NB4 (cell line): Measurements from ENCODE around the gene ZNF185.

Experiments
- DNase-seq: peaks from one replicate; pipeline ENCODE4 v3.0.0; 2010; ENCODE audit warnings: low read depth
- H3K4me3 ChIP-seq: one replicate; pipeline ENCODE4 v1.5.1; 2011; ENCODE audit warnings: mild to moderate bottlenecking, low read depth, low read length, moderate library complexity
- MYC ChIP-seq: IDR thresholded peaks from 2 replicates; pipeline ENCODE4 v1.6.1; 2011; ENCODE audit warnings: low read depth, low read length
- POLR2A ChIP-seq: IDR thresholded peaks from 2 replicates; pipeline ENCODE4 v1.6.1; 2011; ENCODE audit warnings: mild to moderate bottlenecking; ENCODE audit not compliant: insufficient read length; ENCODE audit errors: extremely low read depth
- TF ChIP-seq, protein P1 (sequence below): IDR thresholded peaks from one replicate; pipeline ENCODE4 v1.5.1; 2012; ENCODE audit warnings: low read depth, low read length
- TF ChIP-seq, protein P2 (sequence below): IDR thresholded peaks from 2 replicates; pipeline ENCODE4 v1.6.1; 2011; ENCODE audit warnings: low read depth, low read length

ZNF185 gene

DNA sequence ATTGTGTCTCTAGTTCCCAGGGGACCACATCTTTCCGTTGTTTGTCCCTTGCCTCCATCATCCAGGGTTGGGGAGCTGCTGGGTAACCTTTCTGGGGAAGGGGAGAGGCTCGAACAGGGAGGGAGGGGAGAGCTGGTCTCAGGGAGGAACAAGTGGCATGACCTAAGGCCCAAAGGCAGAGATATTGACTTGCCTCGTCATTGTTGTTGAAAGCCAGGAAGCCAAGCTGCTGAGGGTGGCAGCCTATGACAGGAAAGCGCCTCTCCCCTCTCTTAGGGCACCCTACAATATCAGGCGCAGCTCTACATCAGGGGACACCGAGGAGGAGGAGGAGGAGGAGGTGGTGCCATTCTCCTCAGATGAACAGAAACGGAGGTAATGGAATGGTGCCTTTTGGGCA, 20.8 kb downstream of the ZNF185 start:
- no peak for DNase-seq
- TF ChIP-seq, protein P1, sequence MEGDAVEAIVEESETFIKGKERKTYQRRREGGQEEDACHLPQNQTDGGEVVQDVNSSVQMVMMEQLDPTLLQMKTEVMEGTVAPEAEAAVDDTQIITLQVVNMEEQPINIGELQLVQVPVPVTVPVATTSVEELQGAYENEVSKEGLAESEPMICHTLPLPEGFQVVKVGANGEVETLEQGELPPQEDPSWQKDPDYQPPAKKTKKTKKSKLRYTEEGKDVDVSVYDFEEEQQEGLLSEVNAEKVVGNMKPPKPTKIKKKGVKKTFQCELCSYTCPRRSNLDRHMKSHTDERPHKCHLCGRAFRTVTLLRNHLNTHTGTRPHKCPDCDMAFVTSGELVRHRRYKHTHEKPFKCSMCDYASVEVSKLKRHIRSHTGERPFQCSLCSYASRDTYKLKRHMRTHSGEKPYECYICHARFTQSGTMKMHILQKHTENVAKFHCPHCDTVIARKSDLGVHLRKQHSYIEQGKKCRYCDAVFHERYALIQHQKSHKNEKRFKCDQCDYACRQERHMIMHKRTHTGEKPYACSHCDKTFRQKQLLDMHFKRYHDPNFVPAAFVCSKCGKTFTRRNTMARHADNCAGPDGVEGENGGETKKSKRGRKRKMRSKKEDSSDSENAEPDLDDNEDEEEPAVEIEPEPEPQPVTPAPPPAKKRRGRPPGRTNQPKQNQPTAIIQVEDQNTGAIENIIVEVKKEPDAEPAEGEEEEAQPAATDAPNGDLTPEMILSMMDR: no peak
- TF ChIP-seq MYC: no peak
- no peak for TF ChIP-seq POLR2A
- TF ChIP-seq, protein P2, sequence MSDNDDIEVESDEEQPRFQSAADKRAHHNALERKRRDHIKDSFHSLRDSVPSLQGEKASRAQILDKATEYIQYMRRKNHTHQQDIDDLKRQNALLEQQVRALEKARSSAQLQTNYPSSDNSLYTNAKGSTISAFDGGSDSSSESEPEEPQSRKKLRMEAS: no peak
- no peak overlapping the region for H3K4me3 ChIP-seq

DNA sequence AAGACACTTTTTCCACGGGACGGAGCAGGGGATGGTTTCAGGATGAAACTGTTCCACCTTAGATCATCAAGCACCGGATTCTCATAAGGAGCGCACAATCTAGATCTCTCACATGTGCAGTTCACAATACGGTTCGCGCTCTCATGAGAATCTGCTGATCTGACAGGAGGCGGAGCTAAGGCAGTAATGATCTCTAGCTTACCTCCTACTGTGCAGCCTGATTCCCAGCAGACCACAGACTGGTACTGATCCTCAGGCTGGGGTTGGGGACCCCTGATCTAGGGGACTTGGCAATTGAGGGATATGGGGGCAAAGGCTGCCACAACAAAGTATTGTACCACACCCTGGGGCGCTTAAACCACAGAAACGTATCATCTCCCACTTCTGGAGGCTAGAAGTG, 25.7 kb downstream of the ZNF185 start:
- no peak for DNase-seq
- no peak overlapping the region for H3K4me3 ChIP-seq
- TF ChIP-seq POLR2A: no peak
- TF ChIP-seq, protein P1: no peak
- no peak for TF ChIP-seq MYC
- TF ChIP-seq, protein P2: no peak

DNA sequence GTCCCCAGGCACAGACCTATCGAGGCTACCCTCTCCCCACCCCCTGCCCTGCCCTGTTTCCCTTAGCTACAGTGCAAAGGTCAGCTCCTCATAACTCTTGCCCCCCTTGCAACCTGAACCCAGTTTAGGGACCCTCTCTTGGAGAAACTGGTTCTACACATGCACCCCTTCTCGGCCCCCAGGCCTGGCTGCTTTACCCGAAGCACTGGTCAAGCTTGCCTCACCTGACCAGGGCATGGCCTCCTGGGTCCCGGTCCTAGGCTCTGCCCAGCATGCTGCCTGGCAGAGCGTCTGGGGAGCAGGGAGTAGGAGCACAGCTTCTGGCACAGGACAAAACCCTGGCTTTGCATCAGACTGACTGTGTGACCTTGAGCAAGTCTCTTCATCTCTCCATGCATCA, 28.0 kb downstream of the ZNF185 start:
- no peak overlapping the region for H3K4me3 ChIP-seq
- TF ChIP-seq, protein P1: no peak
- TF ChIP-seq, protein P2: no peak
- TF ChIP-seq MYC: no peak
- no peak for TF ChIP-seq POLR2A
- DNase-seq: no peak

DNA sequence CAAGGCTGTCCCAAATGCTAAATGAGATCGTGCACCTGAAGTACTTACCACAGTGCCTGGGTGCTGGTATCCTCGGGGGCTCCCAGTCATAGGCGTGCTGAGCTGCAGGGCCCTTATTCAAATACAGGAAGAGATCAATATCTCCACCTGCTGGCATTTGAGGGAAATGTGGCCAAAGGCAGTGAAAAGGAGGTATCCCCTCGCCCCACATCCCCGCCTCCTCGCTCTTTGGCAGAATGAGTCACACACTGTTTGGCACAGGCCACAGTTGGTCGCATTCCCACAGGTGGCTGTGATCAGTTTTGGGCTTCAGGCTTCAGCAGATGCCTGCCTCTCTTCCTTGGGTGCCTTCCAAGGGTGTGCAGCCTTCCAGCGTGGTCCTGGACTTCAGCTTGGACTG, 28.4 kb downstream of the ZNF185 start:
- peak; percentile 82 for DNase-seq
- TF ChIP-seq, protein P2: no peak
- TF ChIP-seq, protein P1: peak; percentile 56

DNA sequence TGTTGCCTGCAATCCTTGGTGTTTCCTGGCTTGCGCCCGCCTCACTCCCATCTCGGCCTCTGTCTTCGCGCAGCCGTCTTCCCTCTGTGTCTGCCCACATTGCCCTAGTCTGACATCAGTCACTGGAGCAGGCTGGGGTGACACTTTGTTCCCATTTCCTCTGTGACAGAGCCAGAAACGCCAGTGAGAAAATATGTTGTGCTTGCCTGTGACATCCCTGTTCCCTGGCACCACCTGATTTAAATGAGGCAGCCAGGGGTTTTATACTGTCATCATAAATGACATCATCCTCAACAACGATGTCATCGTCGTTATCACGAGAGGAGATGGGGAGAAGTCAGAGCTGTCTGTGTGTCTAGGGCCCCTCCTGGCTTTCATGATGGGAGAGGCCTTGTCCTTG, 29.1 kb downstream of the ZNF185 start:
- TF ChIP-seq MYC (no peak), POLR2A (no peak)
- TF ChIP-seq, protein P2: no peak
- TF ChIP-seq, protein P1: no peak
- no peak for DNase-seq
- H3K4me3 ChIP-seq: no peak overlapping the region

More for the DNA sequence above, 28.4 kb downstream of the ZNF185 start:
- H3K4me3 ChIP-seq: no peak overlapping the region

DNA sequence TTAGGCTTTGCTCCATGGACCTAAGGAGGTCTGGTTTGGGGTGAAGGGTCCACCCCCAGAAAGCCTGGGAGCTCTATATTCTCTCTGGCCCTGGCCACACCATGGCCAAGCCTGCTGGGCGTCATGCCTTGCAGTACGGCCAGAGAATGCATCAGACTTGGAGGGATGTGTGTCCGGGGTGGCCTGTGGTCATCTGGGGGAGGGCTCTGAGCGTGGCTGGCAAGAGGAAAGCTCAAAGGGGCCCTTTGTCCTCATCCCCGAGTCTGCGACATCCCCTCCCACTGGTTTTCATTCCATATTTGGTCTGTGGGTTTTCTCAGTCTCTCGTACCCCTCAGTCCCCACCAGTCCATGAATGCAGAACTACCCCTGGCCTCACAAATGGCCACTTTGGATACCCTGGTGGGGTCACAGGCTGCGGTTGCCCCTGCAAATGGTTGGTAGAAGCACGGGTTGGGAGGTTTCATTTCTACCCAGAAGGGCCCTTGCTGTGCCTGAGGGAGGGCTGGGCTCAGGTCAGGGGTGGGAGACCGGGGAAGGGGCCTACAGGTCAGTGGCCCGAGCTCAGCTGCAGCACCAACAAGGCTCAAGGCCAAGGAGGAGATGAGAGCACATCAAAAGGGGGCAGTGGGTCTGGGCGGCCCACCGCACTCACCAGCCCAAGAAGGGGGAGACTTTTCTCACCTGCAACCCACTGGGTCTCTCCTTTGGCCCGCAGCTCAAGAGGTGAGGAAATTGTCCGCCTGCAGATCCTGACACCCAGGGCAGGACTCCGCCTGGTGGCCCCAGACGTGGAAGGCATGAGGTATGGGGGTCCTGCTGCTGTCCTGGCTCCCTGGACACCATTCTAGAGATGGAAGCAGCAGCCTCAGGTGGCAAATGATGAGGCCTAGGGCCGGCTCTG, 30.2 kb downstream of the ZNF185 start:
- no peak for DNase-seq
- TF ChIP-seq MYC (no peak), POLR2A (no peak)
- TF ChIP-seq, protein P2: no peak
- TF ChIP-seq, protein P1: no peak
- H3K4me3 ChIP-seq: no peak overlapping the region
